Ascending aorta (tissue), 2 donors: ENCODE measurements around the gene CAPN11. TPM values are rescaled to one million over a fixed set of nuclear protein-coding genes. Genes with fewer than 3 reads are reported as not detected.
A peak's percentile ranks its signal among the peaks of the same experiment; 100 is the strongest.

Source experiments
- DNase-seq, 2 donors: peaks; one replicate each; pipeline ENCODE4 v3.0.0-alpha.2; 2019; ENCODE audit warnings: low spot score in 2 of 2
- H3K27ac ChIP-seq, 2 donors: fragments of 200-600 bp; sonication (generic); one replicate each; pipeline ENCODE4 v1.5.1; 2016 to 2017; ENCODE audit warnings: mild to moderate bottlenecking in 1 of 2
- H3K27me3 ChIP-seq: fragments of 200-600 bp; sonication (generic); one replicate; pipeline ENCODE4 v1.5.1; 2017
- H3K36me3 ChIP-seq, 2 donors: fragments of 200-600 bp; sonication (generic); one replicate each; pipeline ENCODE4 v1.5.1; 2016
- H3K4me1 ChIP-seq, 2 donors: fragments of 200-600 bp; sonication (generic); one replicate each; pipeline ENCODE4 v1.5.1; 2016 to 2017; ENCODE audit warnings: mild to moderate bottlenecking in 1 of 2
- H3K4me3 ChIP-seq, 2 donors: fragments of 200-600 bp; sonication (generic); one replicate each; pipeline ENCODE4 v1.5.1; 2016 to 2017; ENCODE audit warnings: mild to moderate bottlenecking in 1 of 2
- H3K9me3 ChIP-seq, 2 donors: fragments of 200-600 bp; sonication (generic); one replicate each; pipeline ENCODE4 v1.5.1; 2016
- CTCF ChIP-seq, 3 experiments: fragments of 200-600 bp in 2 of 3; fragments of 450-650 bp in 1 of 3; sonication (generic) in 2 of 3; IDR thresholded peaks; one replicate each; pipeline ENCODE4 v1.5.1; 2016 to 2019; ENCODE audit warnings: antibody characterized with exemption in 3 of 3, mild to moderate bottlenecking in 1 of 3, moderate library complexity in 1 of 3
- intact Hi-C: fragments of 100-400 bp; cut with DNase I; formaldehyde crosslinking; loops from one replicate; pipeline ENCODE4 v1.15.1; 2023
- total RNA-seq: library from RNA; depleted of rRNA; stranded (reverse); fragments of >200 nt; gene quantifications from one replicate; pipeline ENCODE4 v1.1.0, GENCODE V29; 2016

CAPN11 gene
- total RNA-seq, 1 donor from 2014 or later: 0.43 TPM

DNA sequence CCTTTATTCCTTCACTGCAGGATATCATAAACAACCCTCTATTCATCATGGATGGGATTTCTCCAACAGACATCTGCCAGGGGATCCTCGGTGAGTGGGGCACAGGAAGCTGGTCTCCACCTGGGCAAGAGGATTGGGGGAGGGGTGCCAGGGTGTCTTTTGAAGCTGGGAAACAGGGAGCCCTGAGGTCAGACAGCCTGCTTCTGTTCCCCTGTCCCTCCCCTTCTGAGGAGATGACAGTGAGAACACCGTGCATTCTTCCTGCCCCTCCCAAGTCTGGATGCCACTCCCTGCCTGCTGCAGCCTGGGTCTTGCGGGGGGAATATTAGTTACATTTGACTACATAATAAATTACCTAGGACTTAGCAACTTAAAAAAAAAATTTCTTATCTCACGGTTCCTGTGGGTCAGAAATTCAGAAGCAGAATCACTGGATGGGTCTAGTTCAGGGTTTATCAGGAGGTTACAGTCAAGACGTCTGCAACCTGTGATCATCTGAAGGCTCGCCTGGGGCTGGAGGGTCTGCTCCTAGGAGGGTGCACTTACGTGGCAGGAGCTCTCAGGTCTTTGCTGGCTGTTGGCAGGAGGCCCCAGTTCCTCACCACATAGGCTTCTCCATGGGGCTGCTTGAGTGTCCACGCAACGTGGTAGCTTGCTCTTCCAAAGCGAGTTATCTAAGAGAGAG, 11.4 kb downstream of the CAPN11 start:
- no peak for TF ChIP-seq CTCF (IDR thresholded peaks at IDR 0.05)
- no peak overlapping the region for H3K27ac ChIP-seq
- DNase-seq: no peak
- H3K9me3 ChIP-seq: no peaks in the 10 kb centered on the region
- no peaks in the 10 kb centered on the region for H3K36me3 ChIP-seq
- intact Hi-C loops: loop anchor here (2.0 kb wide), 1 partner anchor 167 kb away; no protein-coding TSS in a partner anchor
- no peaks in the 10 kb centered on the region for H3K27me3 ChIP-seq
- H3K4me1 ChIP-seq: peaks cover 0 to 3% of the 10 kb centered on the region in 2 donors
- no peak overlapping the region for H3K4me3 ChIP-seq

- TF ChIP-seq CTCF (IDR thresholded peaks at IDR 0.05): no peak
- H3K9me3 ChIP-seq: no peaks in the 10 kb centered on the region
- intact Hi-C loops: loop anchor here (1.0 to 2.0 kb wide), 4 partner anchors 27 to 85 kb away; partner anchors contain the start of genes SLC29A1 and SLC35B2
- H3K27ac ChIP-seq: no peak overlapping the region
- peaks cover 0 to 6% of the 10 kb centered on the region in 2 donors for H3K4me1 ChIP-seq
- no peaks in the 10 kb centered on the region for H3K36me3 ChIP-seq
- H3K4me3 ChIP-seq: no peak overlapping the region
- no peak for DNase-seq
- H3K27me3 ChIP-seq: no peaks in the 10 kb centered on the region
Observed at GRCh38 chr6:44171899-44172546, 13.4 kb downstream of the CAPN11 start.

- no peaks in the 10 kb centered on the region for H3K36me3 ChIP-seq
- H3K27ac ChIP-seq: no peak overlapping the region
- H3K4me1 ChIP-seq: peaks cover 3 to 14% of the 10 kb centered on the region in 2 donors
- peak; percentile 61 to 95 for DNase-seq
- no peaks in the 10 kb centered on the region for H3K27me3 ChIP-seq
- peak; percentile 93 to 94 (median 93) for TF ChIP-seq CTCF (IDR thresholded peaks at IDR 0.05)
- no peak overlapping the region for H3K4me3 ChIP-seq
- H3K9me3 ChIP-seq: no peaks in the 10 kb centered on the region
- intact Hi-C loops: loop anchor here (1.0 to 2.0 kb wide), 4 partner anchors 26 to 84 kb away; partner anchors contain the start of genes SLC29A1 and SLC35B2
Observed at GRCh38 chr6:44172731-44173500, 14.3 kb downstream of the CAPN11 start.

DNA sequence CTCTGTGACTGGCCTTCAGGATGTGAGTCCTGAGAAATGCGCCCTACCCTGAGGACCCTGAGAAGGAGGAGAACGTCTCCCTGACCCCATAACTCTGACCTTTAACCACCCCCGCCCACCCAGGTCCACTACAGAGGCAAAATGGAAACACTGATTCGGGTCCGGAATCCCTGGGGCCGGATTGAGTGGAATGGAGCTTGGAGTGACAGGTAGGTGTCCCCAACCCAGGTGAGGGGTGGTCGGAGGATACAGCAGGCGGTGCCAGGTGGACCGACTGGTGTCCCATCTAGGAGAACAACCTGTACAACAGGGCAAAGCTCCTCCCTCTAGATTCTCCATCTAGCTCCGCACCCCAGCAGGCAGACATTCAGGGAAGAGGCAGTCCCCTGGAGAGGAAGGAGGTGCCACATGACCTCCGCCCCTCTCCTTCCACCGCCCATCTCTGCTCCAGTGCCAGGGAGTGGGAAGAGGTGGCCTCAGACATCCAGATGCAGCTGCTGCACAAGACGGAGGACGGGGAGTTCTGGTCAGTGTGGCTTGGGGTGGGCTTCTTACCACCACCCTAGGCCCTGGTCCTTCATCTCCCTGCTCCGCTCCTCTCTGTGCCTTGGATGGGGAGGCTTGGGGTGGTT, 17.6 kb downstream of the CAPN11 start:
- H3K4me1 ChIP-seq: peaks cover 6 to 22% of the 10 kb centered on the region in 2 donors
- no peaks in the 10 kb centered on the region for H3K9me3 ChIP-seq
- intact Hi-C loops: no loop called here
- no peak overlapping the region for H3K4me3 ChIP-seq
- no peaks in the 10 kb centered on the region for H3K27me3 ChIP-seq
- no peak for DNase-seq
- TF ChIP-seq CTCF (IDR thresholded peaks at IDR 0.05): no peak
- H3K27ac ChIP-seq: peak overlapping the region; percentile 20 to 69
- H3K36me3 ChIP-seq: no peaks in the 10 kb centered on the region

GRCh38 chr6:44176762-44177509, 18.3 kb downstream of the CAPN11 start:
- no peaks in the 10 kb centered on the region for H3K36me3 ChIP-seq
- H3K4me1 ChIP-seq: peaks cover 6 to 22% of the 10 kb centered on the region in 2 donors
- intact Hi-C loops: no loop called here
- no peak for DNase-seq
- H3K9me3 ChIP-seq: no peaks in the 10 kb centered on the region
- no peak overlapping the region for H3K4me3 ChIP-seq
- TF ChIP-seq CTCF (IDR thresholded peaks at IDR 0.05): no peak
- H3K27ac ChIP-seq: peak overlapping the region; percentile 69 to 76
- no peaks in the 10 kb centered on the region for H3K27me3 ChIP-seq
